Measurements from ENCODE around the gene CARNS1.

Gene CARNS1

GRCh38 chr11:67468456-67468758 lies 52.9 kb downstream of the CARNS1 start:
- Histone ChIP-seq H3K9me3 (no peaks in the 10 kb centered on the region), H3K4me3 (ENCODE audit: low read depth, low read length) (peak overlapping the region; percentile 69), H3K4me1 (peaks cover 8% of the 10 kb centered on the region), H3K27me3 (no peaks in the 10 kb centered on the region), H3K36me3 (no peaks in the 10 kb centered on the region)
- TF ChIP-seq CTCF (IDR thresholded peaks at IDR 0.05; ENCODE audit: low read depth, low read length): no peak
- DNase-seq: no peak

GRCh38 chr11:67468759-67469507 lies 53.5 kb downstream of the CARNS1 start, which contains the start of gene TMEM134:
TMEM134 (minus strand) TSS chr11:67469251; CDS start chr11:67469192, 59 bp downstream.
- peak; percentile 50 for TF ChIP-seq CTCF (IDR thresholded peaks at IDR 0.05; ENCODE audit: low read depth, low read length)
- Histone ChIP-seq H3K36me3 (no peaks in the 10 kb centered on the region), H3K9me3 (no peaks in the 10 kb centered on the region), H3K4me1 (peaks cover 4% of the 10 kb centered on the region), H3K4me3 (ENCODE audit: low read depth, low read length) (peak within 1 kb of the TSS; percentile 69), H3K27me3 (no peaks in the 10 kb centered on the region)
- DNase-seq: peak; percentile 96

DNA sequence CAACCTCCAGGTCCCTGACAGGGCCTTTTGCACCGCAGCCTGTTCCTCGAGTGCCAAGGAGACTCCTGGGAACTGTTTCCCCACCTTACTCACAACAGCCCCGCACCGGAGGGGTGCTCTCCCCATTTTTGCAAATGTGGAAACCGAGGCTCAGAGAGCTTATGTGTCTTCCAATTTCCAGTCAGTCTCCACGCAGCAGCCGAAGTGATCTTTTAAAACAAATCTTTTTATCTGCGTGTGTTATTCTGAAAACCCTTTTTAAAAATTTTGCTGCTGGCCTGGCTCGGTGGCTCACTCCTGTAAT lies 54.0 kb downstream of the CARNS1 start:
- Histone ChIP-seq H3K4me3 (ENCODE audit: low read depth, low read length) (peak overlapping the region; percentile 68), H3K4me1 (no peaks in the 10 kb centered on the region), H3K9me3 (no peaks in the 10 kb centered on the region), H3K36me3 (no peaks in the 10 kb centered on the region), H3K27me3 (no peaks in the 10 kb centered on the region)
- TF ChIP-seq CTCF (IDR thresholded peaks at IDR 0.05; ENCODE audit: low read depth, low read length): no peak
- DNase-seq: no peak

DNA sequence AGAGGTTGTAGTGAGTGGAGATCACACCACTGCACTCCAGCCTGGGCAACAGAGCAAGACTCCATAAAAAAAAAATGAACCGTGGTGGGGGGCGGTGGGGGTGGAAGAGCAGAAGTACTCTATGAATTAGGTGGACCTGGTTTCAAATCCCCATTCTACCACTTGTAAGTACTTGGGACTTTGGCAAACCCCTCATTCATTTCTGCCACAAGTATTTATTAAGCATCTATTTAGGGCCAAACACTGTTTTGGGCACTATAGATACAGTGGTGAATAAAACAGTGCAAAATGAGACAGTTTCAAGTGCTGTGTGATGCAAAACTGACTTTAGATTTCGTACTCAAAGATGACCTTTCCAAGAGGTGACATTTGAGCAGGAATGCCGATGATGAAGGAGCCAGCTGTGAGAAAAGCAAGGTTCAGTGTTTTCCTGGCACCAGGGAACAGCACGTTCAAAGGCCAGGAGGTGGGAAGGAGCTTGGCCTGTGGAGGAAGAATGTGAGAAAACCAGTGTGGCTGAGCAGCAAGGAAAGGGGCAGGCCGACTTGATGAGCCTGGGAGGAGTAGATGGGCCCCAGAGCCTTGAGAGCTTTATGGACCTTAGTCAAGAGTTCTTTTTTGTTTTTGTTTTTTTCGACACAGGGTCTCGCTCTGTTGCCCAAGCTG lies 55.0 kb downstream of the CARNS1 start:
- DNase-seq: no peak
- H3K27me3 ChIP-seq: no peaks in the 10 kb centered on the region
- no peak for TF ChIP-seq CTCF (IDR thresholded peaks at IDR 0.05; ENCODE audit: low read depth, low read length)
- no peak overlapping the region for H3K4me3 ChIP-seq (ENCODE audit: low read depth, low read length)
- no peaks in the 10 kb centered on the region for H3K4me1 ChIP-seq
- H3K9me3 ChIP-seq: no peaks in the 10 kb centered on the region
- no peaks in the 10 kb centered on the region for H3K36me3 ChIP-seq

- H3K27me3 ChIP-seq: no peaks in the 10 kb centered on the region
- no peaks in the 10 kb centered on the region for H3K36me3 ChIP-seq
- H3K4me3 ChIP-seq (ENCODE audit: low read depth, low read length): no peak overlapping the region
- TF ChIP-seq CTCF (IDR thresholded peaks at IDR 0.05; ENCODE audit: low read depth, low read length): no peak
- no peaks in the 10 kb centered on the region for H3K4me1 ChIP-seq
- no peak for DNase-seq
- no peaks in the 10 kb centered on the region for H3K9me3 ChIP-seq
These were observed 57.4 kb downstream of the CARNS1 start for GRCh38 chr11:67472882-67473281.

Measured in BE2C (cell line).